Measurements from ENCODE around the gene ATCAY. TPM values are rescaled to one million over a fixed set of nuclear protein-coding genes. Genes with fewer than 3 reads are reported as not detected.
A peak's percentile ranks its signal among the peaks of the same experiment; 100 is the strongest.
"Not testable (repeated sequence)": the region's sequence is repeated elsewhere in the genome, so short reads cannot be mapped to it uniquely, and the experiment has no call there.

ATCAY gene
- total RNA-seq, 2 donors from 2014 or later = 3.9 to 8.3 TPM

DNA sequence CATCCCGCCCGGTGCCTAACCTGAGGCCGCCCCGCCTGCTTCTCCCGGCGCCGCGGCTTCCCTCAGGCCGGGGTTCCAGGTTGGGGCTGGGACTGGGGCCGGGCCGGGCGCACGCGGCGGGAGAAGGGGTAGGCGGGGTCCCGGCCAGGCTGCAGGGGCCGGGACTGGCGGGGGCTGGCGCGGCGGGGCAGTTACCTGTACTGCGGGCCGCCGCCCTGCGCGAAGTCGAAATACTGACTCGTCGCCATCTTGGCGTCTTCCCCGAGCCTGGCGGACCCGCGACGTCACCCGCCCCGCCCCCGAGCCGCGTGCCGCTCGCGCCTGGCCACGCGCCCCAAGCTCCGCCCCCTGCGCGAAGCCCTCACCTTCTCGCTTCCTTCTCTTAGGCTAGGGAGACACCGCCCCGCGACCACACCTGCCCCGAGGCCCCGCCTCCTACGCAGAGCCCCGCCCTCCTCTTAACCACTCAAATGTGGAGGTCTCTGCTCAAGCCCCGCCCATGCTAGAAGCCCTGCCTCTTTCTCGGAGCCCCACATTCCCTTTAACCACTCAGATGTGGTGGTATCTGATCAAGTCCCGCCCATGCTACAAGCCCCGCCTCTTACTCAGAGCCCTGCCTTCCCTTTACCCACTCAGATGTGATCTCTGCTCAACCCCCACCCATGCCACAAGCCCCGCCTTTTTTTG lies 11.6 kb upstream of the ATCAY start, which contains the start of gene ZFR2:
Gene ZFR2, minus strand, starts transcription at position 269 of the 687 bp plus-strand sequence. Its CDS starts 21 bp downstream, at position 248.
- no peak for DNase-seq (ENCODE audit: low spot score)
- Histone ChIP-seq H3K27me3 (replicated peaks; ENCODE audit: insufficient read depth) (peaks cover 17% of the 10 kb centered on the region), H3K36me3 (no peaks in the 10 kb centered on the region), H3K4me3 (peak within 1 kb of the TSS in 1 of 2 donors; percentile 8), H3K27ac (no peak within 1 kb of the TSS), H3K9me3 (no peaks in the 10 kb centered on the region), H3K4me1 (replicated peaks) (no peaks in the 10 kb centered on the region)
- WGBS = 5% methylated on average over 30 of the region's 62 CpGs
- intact Hi-C loops (cut with DNase I) = no loop called here
- TF ChIP-seq POLR2A (IDR thresholded peaks at IDR 0.05) = no peak
- TF ChIP-seq CTCF (IDR thresholded peaks at IDR 0.05) = no peak
- TF ChIP-seq POLR2AphosphoS5 (IDR thresholded peaks at IDR 0.05) = no peak

GRCh38 chr19:3873151-3873550 lies 7.3 kb upstream of the ATCAY start:
- H3K4me1 ChIP-seq (replicated peaks) = no peaks in the 10 kb centered on the region
- intact Hi-C loops (cut with DNase I) = no loop called here
- H3K27ac ChIP-seq = no peak overlapping the region
- H3K36me3 ChIP-seq = no peaks in the 10 kb centered on the region
- H3K27me3 ChIP-seq (replicated peaks; ENCODE audit: insufficient read depth) = peaks cover 16% of the 10 kb centered on the region
- H3K9me3 ChIP-seq = no peaks in the 10 kb centered on the region
- 42% methylated on average over 4 of the region's 4 CpGs for WGBS
- no peak for DNase-seq (ENCODE audit: low spot score)
- no peak overlapping the region for H3K4me3 ChIP-seq
- no peak for TF ChIP-seq POLR2AphosphoS5 (IDR thresholded peaks at IDR 0.05)
- TF ChIP-seq POLR2A (IDR thresholded peaks at IDR 0.05) = no peak
- TF ChIP-seq CTCF (IDR thresholded peaks at IDR 0.05) = no peak

- H3K27ac ChIP-seq; intact Hi-C loops (cut with DNase I); H3K9me3 ChIP-seq; DNase-seq (ENCODE audit: low spot score); H3K27me3 ChIP-seq (replicated peaks; ENCODE audit: insufficient read depth); H3K4me3 ChIP-seq; H3K36me3 ChIP-seq; H3K4me1 ChIP-seq (replicated peaks): not testable (repeated sequence)
- WGBS = 77% methylated on average over 13 of the region's 13 CpGs
These were observed 5.8 kb upstream of the ATCAY start for GRCh38 chr19:3874695-3875094.

DNA sequence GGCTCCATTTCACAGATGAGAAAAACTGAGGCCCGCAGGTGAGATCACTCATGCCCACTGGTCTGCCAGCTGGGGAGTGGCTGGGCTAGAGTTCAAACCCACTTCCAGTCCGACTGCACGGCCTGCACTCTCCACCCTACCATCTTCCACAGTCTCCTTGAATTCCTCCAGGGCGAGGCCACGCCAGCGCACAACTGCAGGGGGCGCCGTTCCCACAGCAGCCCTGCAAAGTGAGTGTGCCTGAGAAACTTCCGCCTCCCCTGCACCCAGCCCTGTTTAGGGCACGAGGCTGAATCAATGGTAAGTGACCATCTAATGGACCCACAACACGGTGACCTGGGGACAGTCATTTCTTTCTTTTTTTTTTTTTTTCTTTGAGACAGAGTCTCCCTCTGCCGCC lies 829 bp upstream of the ATCAY start:
- H3K27me3 ChIP-seq (replicated peaks; ENCODE audit: insufficient read depth) = peaks cover 17% of the 10 kb centered on the region
- WGBS = 67% methylated on average over 12 of the region's 12 CpGs
- intact Hi-C loops (cut with DNase I) = no loop called here

More for the DNA sequence above, 829 bp upstream of the ATCAY start:
- TF ChIP-seq POLR2A (IDR thresholded peaks at IDR 0.05) (no peak), CTCF (IDR thresholded peaks at IDR 0.05) (no peak), POLR2AphosphoS5 (IDR thresholded peaks at IDR 0.05) (no peak)
- Histone ChIP-seq H3K9me3 (no peaks in the 10 kb centered on the region), H3K27ac (no peak overlapping the region), H3K4me3 (no peak overlapping the region), H3K4me1 (replicated peaks) (no peaks in the 10 kb centered on the region), H3K36me3 (no peaks in the 10 kb centered on the region)
- DNase-seq (ENCODE audit: low spot score) = no peak
